NB4 (cell line): Measurements from ENCODE around the gene ANKRD55.

Source experiments
- DNase-seq: peaks from one replicate; pipeline ENCODE4 v3.0.0; 2010; ENCODE audit warnings: low read depth
- H3K4me3 ChIP-seq: one replicate; pipeline ENCODE4 v1.5.1; 2011; ENCODE audit warnings: mild to moderate bottlenecking, low read depth, low read length, moderate library complexity
- CTCF ChIP-seq: IDR thresholded peaks from one replicate; pipeline ENCODE4 v1.5.1; 2012; ENCODE audit warnings: low read depth, low read length
- MAX ChIP-seq: IDR thresholded peaks from 2 replicates; pipeline ENCODE4 v1.6.1; 2011; ENCODE audit warnings: low read depth, low read length
- MYC ChIP-seq: IDR thresholded peaks from 2 replicates; pipeline ENCODE4 v1.6.1; 2011; ENCODE audit warnings: low read depth, low read length
- POLR2A ChIP-seq: IDR thresholded peaks from 2 replicates; pipeline ENCODE4 v1.6.1; 2011; ENCODE audit warnings: mild to moderate bottlenecking; ENCODE audit not compliant: insufficient read length; ENCODE audit errors: extremely low read depth

Gene ANKRD55

GRCh38 chr5:56055287-56055686 is 177.8 kb downstream of the ANKRD55 start:
- TF ChIP-seq MYC (no peak), CTCF (no peak), MAX (no peak), POLR2A (no peak)
- DNase-seq: no peak
- no peak overlapping the region for H3K4me3 ChIP-seq

GRCh38 chr5:56054666-56055065 is 178.5 kb downstream of the ANKRD55 start:
- no peak for DNase-seq
- H3K4me3 ChIP-seq: no peak overlapping the region
- TF ChIP-seq MAX (no peak), POLR2A (no peak), CTCF (no peak), MYC (no peak)

GRCh38 chr5:56053363-56053762 is 179.8 kb downstream of the ANKRD55 start:
- DNase-seq: no peak
- no peak for TF ChIP-seq MAX
- no peak for TF ChIP-seq MYC
- no peak for TF ChIP-seq CTCF
- no peak for TF ChIP-seq POLR2A
- H3K4me3 ChIP-seq: no peak overlapping the region

GRCh38 chr5:56052735-56053134 is 180.4 kb downstream of the ANKRD55 start:
- TF ChIP-seq MYC: no peak
- no peak for TF ChIP-seq POLR2A
- no peak for TF ChIP-seq CTCF
- no peak for TF ChIP-seq MAX
- no peak for DNase-seq
- no peak overlapping the region for H3K4me3 ChIP-seq

- H3K4me3 ChIP-seq: no peak overlapping the region
- no peak for TF ChIP-seq MAX
- no peak for TF ChIP-seq POLR2A
- TF ChIP-seq MYC: no peak
- no peak for TF ChIP-seq CTCF
- no peak for DNase-seq
These were observed 182.4 kb downstream of the ANKRD55 start for GRCh38 chr5:56050551-56051255.
